ENCODE data around the gene C2orf68. TPM values are rescaled to one million over a fixed set of nuclear protein-coding genes. Genes with fewer than 3 reads are reported as not detected.

C2orf68 gene
- total and polyA plus RNA-seq, 2 of the 13 experiments (the other 11 are each of a cell fraction or from before 2014, with no cell fraction given), result 47.1 to 77.4 TPM

GRCh38 chr2:85611705-85612587 is at the start of gene C2orf68 (continued):
- TF ChIP-seq ZNF441 (CRISPR knock-in tag; IDR thresholded peaks at IDR 0.05; ENCODE audit: borderline replicate concordance), result no peak
- TF ChIP-seq ZNF589 (CRISPR knock-in tag; conservative IDR thresholded peaks at IDR 0.05), result peak; percentile 93; the same call in 1 of the 2 replicates
- no peak for TF ChIP-seq JDP2 (CRISPR knock-in tag; IDR thresholded peaks at IDR 0.05; ENCODE audit: borderline replicate concordance)
- no peak for TF ChIP-seq LCORL (IDR thresholded peaks at IDR 0.05)
- no peak; the same call in 1 of the 2 replicates for TF ChIP-seq LCORL (CRISPR knock-in tag; IDR thresholded peaks at IDR 0.05)
- peak; percentile 19; the same call in 1 of the 2 replicates for TF ChIP-seq E2F5 (CRISPR knock-in tag; conservative IDR thresholded peaks at IDR 0.05)
- TF ChIP-seq TBX2 (CRISPR knock-in tag; IDR thresholded peaks at IDR 0.05; ENCODE audit: borderline replicate concordance), result peak; percentile 83
- no peak for TF ChIP-seq ZNF282 (IDR thresholded peaks at IDR 0.05; ENCODE audit: partially characterized antibody)
- no peak for TF ChIP-seq ZNF766 (CRISPR knock-in tag; IDR thresholded peaks at IDR 0.05; ENCODE audit: borderline replicate concordance)
- no peak for TF ChIP-seq CBX2 (IDR thresholded peaks at IDR 0.05; ENCODE audit: low read depth, low read length)
- 0 out of 2 replicates have a peak, but pooled peaks have one; percentile 86 for TF ChIP-seq CBX2 (CRISPR knock-in tag; IDR thresholded peaks at IDR 0.05; ENCODE audit: low read depth)
- TF ChIP-seq SIX4 (CRISPR knock-in tag; IDR thresholded peaks at IDR 0.05), result 0 out of 2 replicates have a peak, but pooled peaks have one; percentile 36
- peak; percentile 78 for TF ChIP-seq IKZF4 (CRISPR knock-in tag; IDR thresholded peaks at IDR 0.05; ENCODE audit: borderline replicate concordance, low read depth, not compliant biosample characterization)
- TF ChIP-seq ZBTB43 (CRISPR knock-in tag; conservative IDR thresholded peaks at IDR 0.05), result 0 out of 2 replicates have a peak, but pooled peaks have one; percentile 70
- no peak for TF ChIP-seq HHEX (CRISPR knock-in tag; IDR thresholded peaks at IDR 0.05)
- no peak; the same call in 1 of the 2 replicates for TF ChIP-seq CBX5 (CRISPR knock-in tag; IDR thresholded peaks at IDR 0.05; ENCODE audit: borderline replicate concordance)
- peak; percentile 87 for TF ChIP-seq ZNF160 (CRISPR knock-in tag; IDR thresholded peaks at IDR 0.05)
- no peak for TF ChIP-seq GPBP1L1 (CRISPR knock-in tag; IDR thresholded peaks at IDR 0.05)
- 0 out of 2 replicates have a peak, but pooled peaks have one; percentile 10 for TF ChIP-seq ZNF281 (CRISPR knock-in tag; IDR thresholded peaks at IDR 0.05; ENCODE audit: borderline replicate concordance)
- no peak for TF ChIP-seq SUZ12 (IDR thresholded peaks at IDR 0.05; ENCODE audit: low read depth, low read length)
- no peak for TF ChIP-seq PCBP1 (IDR thresholded peaks at IDR 0.05; ENCODE audit: borderline replicate concordance, low read depth, low read length)
- no peak for TF ChIP-seq ZNF616 (CRISPR knock-in tag; IDR thresholded peaks at IDR 0.05; ENCODE audit: low read depth)
